Posterior vena cava (tissue), 2 donors: Measurements from ENCODE around the gene DUSP28. TPM values are rescaled to one million over a fixed set of nuclear protein-coding genes. Genes with fewer than 3 reads are reported as not detected.

ENCODE experiments used
- DNase-seq: peaks from one replicate; pipeline ENCODE4 v3.0.0-alpha.2; 2020; ENCODE audit warnings: low spot score
- intact Hi-C, 2 donors: fragments of 100-400 bp; cut with DNase I; formaldehyde crosslinking; loops; one replicate each; pipeline versions ENCODE4 v1.14.1 to v1.14.2; 2022 to 2023
- total RNA-seq, 2 donors: library from RNA; stranded (reverse); fragmentation: NEBNext Ultra II Directional; extraction: Animal tissue kit (Norgen Biotek cat#: 25700); gene quantifications; one replicate each; pipeline ENCODE4 v1.2.1, GENCODE V29; 2021
- donor health status: DM: yes; HTN: yes; CAD: no.
- donor health status: DM: yes; HTN: yes; CAD: no.

Gene DUSP28
- total RNA-seq, 2 donors from 2014 or later = 2.0 to 2.3 TPM

GRCh38 chr2:240579071-240579762 lies 19.1 kb downstream of the DUSP28 start:
- no peak for DNase-seq
- intact Hi-C loops = no loop called here

GRCh38 chr2:240579771-240580614 lies 19.8 kb downstream of the DUSP28 start:
- intact Hi-C loops = no loop called here
- DNase-seq = no peak

GRCh38 chr2:240581811-240582210 lies 21.7 kb downstream of the DUSP28 start:
- intact Hi-C loops = no loop called here
- DNase-seq = no peak

- intact Hi-C loops = no loop called here
- no peak for DNase-seq
These were observed 22.6 kb downstream of the DUSP28 start for GRCh38 chr2:240582781-240583180.

- intact Hi-C loops = no loop called here
- no peak for DNase-seq
These were observed 23.6 kb downstream of the DUSP28 start for GRCh38 chr2:240583774-240584173.

- DNase-seq = peak; percentile 74
- intact Hi-C loops = no loop called here
These were observed 24.4 kb downstream of the DUSP28 start for GRCh38 chr2:240584486-240585031.

GRCh38 chr2:240585101-240585500 lies 24.9 kb downstream of the DUSP28 start:
- intact Hi-C loops = no loop called here
- peak; percentile 50 for DNase-seq

GRCh38 chr2:240585681-240586197 lies 25.6 kb downstream of the DUSP28 start:
- intact Hi-C loops = no loop called here
- peak; percentile 64 for DNase-seq

GRCh38 chr2:240586198-240586918 lies 26.2 kb downstream of the DUSP28 start, which contains the start of gene CAPN10:
CAPN10 (plus strand) TSS chr2:240586734; CDS start chr2:240586912, 178 bp downstream.
- intact Hi-C loops = no loop called here
- peak; percentile 100 for DNase-seq

- intact Hi-C loops = no loop called here
- peak; percentile 86 for DNase-seq
These were observed 27.0 kb downstream of the DUSP28 start for GRCh38 chr2:240586919-240587800.

GRCh38 chr2:240588006-240588655 lies 28.0 kb downstream of the DUSP28 start:
- DNase-seq = peak; percentile 64
- intact Hi-C loops = no loop called here

GRCh38 chr2:240588669-240589068 lies 28.5 kb downstream of the DUSP28 start:
- DNase-seq = peak; percentile 11
- intact Hi-C loops = no loop called here

- intact Hi-C loops = no loop called here
- DNase-seq = peak; percentile 75
These were observed 29.2 kb downstream of the DUSP28 start for GRCh38 chr2:240589375-240589774.

- intact Hi-C loops = no loop called here
- peak; percentile 72 for DNase-seq
These were observed 29.8 kb downstream of the DUSP28 start for GRCh38 chr2:240589850-240590525.

GRCh38 chr2:240590681-240591111 lies 30.5 kb downstream of the DUSP28 start:
- DNase-seq = peak; percentile 76
- intact Hi-C loops = no loop called here

- DNase-seq = peak; percentile 59
- intact Hi-C loops = no loop called here
These were observed 31.1 kb downstream of the DUSP28 start for GRCh38 chr2:240591226-240591625.

- intact Hi-C loops = no loop called here
- peak; percentile 56 for DNase-seq
These were observed 31.6 kb downstream of the DUSP28 start for GRCh38 chr2:240591784-240592183.
